HCT116 (cell line): ENCODE results near the gene ITM2C. TPM values are rescaled to one million over a fixed set of nuclear protein-coding genes. Genes with fewer than 3 reads are reported as not detected.

ENCODE experiments used
- ATAC-seq: fragments of 200-7000 bp; cut with Tn5 transposase; 2 replicates; pipeline ENCODE4 v1.9.1; 2020; ENCODE audit warnings: mild to moderate bottlenecking, moderate library complexity
- BruUV-seq: library from RNA; stranded (reverse); fragments of 400-500 nt; replicated peaks from 2 replicates; lab custom pipeline; 2021; lab: Mats Ljungman, UMichigan
- CTCF ChIA-PET: fragments of 300-600 bp; sonication (Branson Sonifier 250); formaldehyde crosslinking; loops from one replicate; lab custom pipeline; 2021; ENCODE audit warnings: antibody characterized with exemption; lab: Charles Lee
- POLR2A ChIA-PET: fragments of 300-600, 350-600 bp; sonication (Branson Sonifier 250); formaldehyde crosslinking; loops from one replicate; lab custom pipeline; 2021; ENCODE audit warnings: antibody characterized with exemption; lab: Charles Lee
- RAD21 ChIA-PET, 2 experiments: fragments of 300-600 bp; sonication (Branson Sonifier 250); formaldehyde crosslinking; loops; one replicate each; lab custom pipeline; 2023; ENCODE audit warnings: low total read pairs in 2 of 2; ENCODE audit not compliant: uncharacterized antibody in 2 of 2, unreplicated experiment in 2 of 2, low non-redundant PET in 1 of 2; lab: Charles Lee
- DNase-seq: peaks from one replicate; pipeline ENCODE4 v3.0.0-alpha.2; 2010; ENCODE audit warnings: low read depth, low spot score
- H2AFZ ChIP-seq: fragments of 200-600 bp; shearing (Covaris generic), sonication (generic); 2 replicates; pipeline ENCODE4 v1.6.1; 2017; ENCODE audit warnings: low read depth, mixed run types, mixed read lengths, antibody characterized with exemption, low read length; ENCODE audit not compliant: poor library complexity, severe bottlenecking
- H3K27ac ChIP-seq: 2 replicates; pipeline ENCODE4 v1.5.1; 2012; ENCODE audit warnings: low read depth, low read length
- H3K27me3 ChIP-seq: fragments of 200-600 bp; sonication (generic); 2 replicates; pipeline ENCODE4 v1.6.1; 2016; ENCODE audit warnings: mixed run types, low read length, mixed read lengths; ENCODE audit not compliant: insufficient read depth
- H3K36me3 ChIP-seq, 2 experiments: fragments of 200-500 bp in 1 of 2; fragments of 200-600 bp in 1 of 2; sonication (Bioruptor generic) in 1 of 2; sonication (generic) in 1 of 2; 2 replicates each; pipeline versions ENCODE4 v1.5.1 to v1.6.1; 2014 to 2016; ENCODE audit warnings: low read length in 2 of 2, inconsistent platforms in 1 of 2, mixed read lengths in 1 of 2, mixed run types in 1 of 2; ENCODE audit not compliant: insufficient read depth in 2 of 2, control insufficient read depth in 1 of 2
- H3K4me1 ChIP-seq, 2 experiments: fragments of 200-600 bp in 1 of 2; sonication (generic) in 1 of 2; 2 replicates each; pipeline versions ENCODE4 v1.5.1 to v1.6.1; 2012 to 2017; ENCODE audit warnings: low read length in 2 of 2, inconsistent platforms in 1 of 2, mild to moderate bottlenecking in 1 of 2, mixed read lengths in 1 of 2, mixed run types in 1 of 2, moderate library complexity in 1 of 2; ENCODE audit not compliant: insufficient read depth in 2 of 2, control insufficient read depth in 1 of 2
- H3K4me2 ChIP-seq: fragments of 200-600 bp; sonication (generic); 2 replicates; pipeline ENCODE4 v1.6.1; 2017; ENCODE audit warnings: mixed run types, low read length, mixed read lengths
- H3K4me3 ChIP-seq, 2 experiments: fragments of 200-600 bp in 1 of 2; sonication (generic) in 1 of 2; replicated peaks in 1 of 2; 2 replicates each; pipeline ENCODE4 v1.5.1; 2011 to 2016; ENCODE audit warnings: low read length in 2 of 2, control low read depth in 1 of 2, low read depth in 1 of 2, mild to moderate bottlenecking in 1 of 2, mixed read lengths in 1 of 2, mixed run types in 1 of 2
- H3K79me2 ChIP-seq: fragments of 200-600 bp; sonication (generic); 2 replicates; pipeline ENCODE4 v1.6.1; 2017; ENCODE audit warnings: mild to moderate bottlenecking, mixed run types, low read length, moderate library complexity, mixed read lengths; ENCODE audit not compliant: insufficient read depth
- H3K9ac ChIP-seq: fragments of 200-600 bp; sonication (generic); 2 replicates; pipeline ENCODE4 v1.6.1; 2016; ENCODE audit warnings: low read length, mixed read lengths
- H3K9me2 ChIP-seq: fragments of 200-600 bp; sonication (generic), shearing (Covaris generic); 2 replicates; pipeline ENCODE4 v1.6.1; 2017; ENCODE audit warnings: mixed run types, mild to moderate bottlenecking, moderate library complexity; ENCODE audit not compliant: insufficient read depth
- H3K9me3 ChIP-seq, 2 experiments: fragments of 200-500 bp in 1 of 2; fragments of 200-600 bp in 1 of 2; sonication (Bioruptor generic) in 1 of 2; sonication (generic) in 1 of 2; 2 replicates each; pipeline ENCODE4 v1.6.1; 2014 to 2017; ENCODE audit warnings: low read length in 2 of 2, mixed read lengths in 2 of 2, inconsistent platforms in 1 of 2, low read depth in 1 of 2, mild to moderate bottlenecking in 1 of 2, mixed run types in 1 of 2, moderate library complexity in 1 of 2; ENCODE audit not compliant: control insufficient read depth in 1 of 2, insufficient read depth in 1 of 2
- H4K20me1 ChIP-seq: fragments of 200-600 bp; sonication (generic), shearing (Covaris generic); 2 replicates; pipeline ENCODE4 v1.6.1; 2017; ENCODE audit warnings: mixed run types, mild to moderate bottlenecking, moderate library complexity; ENCODE audit not compliant: insufficient read depth
- ATF3 ChIP-seq: IDR thresholded peaks from 2 replicates; pipeline ENCODE4 v1.6.1; 2012
- EZH2phosphoT487 ChIP-seq: fragments of 200-600 bp; IDR thresholded peaks from 2 replicates; pipeline ENCODE4 v1.6.1; 2018; ENCODE audit warnings: antibody characterized with exemption, borderline replicate concordance
- RAD21 ChIP-seq: IDR thresholded peaks from 2 replicates; pipeline ENCODE4 v1.6.1; 2012; ENCODE audit warnings: low read depth, mild to moderate bottlenecking
- REST ChIP-seq: IDR thresholded peaks from 2 replicates; pipeline ENCODE4 v1.6.1; 2012; ENCODE audit warnings: low read depth
- SIN3A ChIP-seq: IDR thresholded peaks from 2 replicates; pipeline ENCODE4 v1.6.1; 2012; ENCODE audit warnings: low read depth
- ZBTB33 ChIP-seq: IDR thresholded peaks from 2 replicates; pipeline ENCODE4 v1.6.1; 2011; ENCODE audit warnings: mild to moderate bottlenecking, low read length, moderate library complexity; ENCODE audit not compliant: insufficient replicate concordance; ENCODE audit errors: extremely low read depth
- ZFX ChIP-seq: fragments of 450-650 bp; IDR thresholded peaks from 2 replicates; pipeline ENCODE4 v1.6.1; 2017
- ZNF274 ChIP-seq: fragments of 200-500 bp; sonication (Bioruptor generic); IDR thresholded peaks from 2 replicates; pipeline ENCODE4 v1.6.1; 2014; ENCODE audit warnings: mild to moderate bottlenecking, low read depth, low read length, inconsistent platforms
- intact Hi-C: fragments of 100-400 bp; cut with micrococcal nuclease; formaldehyde crosslinking; loops from 2 replicates; pipeline ENCODE4 v1.10.0; 2022
- total RNA-seq: library from RNA; stranded (reverse); gene quantifications from one replicate; pipeline ENCODE4 v1.2.1, GENCODE V29; 2021; ENCODE audit not compliant: unreplicated experiment

ITM2C gene
- total RNA-seq, 1 experiment from 2014 or later, result 117 TPM

GRCh38 chr2:230901006-230901405 lies 36.3 kb downstream of the ITM2C start:
- H3K9me3 ChIP-seq, result no peaks in the 10 kb centered on the region
- ChIA-PET POLR2A (no interaction called here), RAD21 (no interaction called here), CTCF (no interaction called here)
- H3K9me2 ChIP-seq, result no peaks in the 10 kb centered on the region
- BruUV-seq, result no TSS peak
- H3K4me3 ChIP-seq, result no peak overlapping the region
- ATAC-seq, result no peak
- H3K27me3 ChIP-seq, result peaks cover 33% of the 10 kb centered on the region; the same call in 1 of the 2 replicates
- TF ChIP-seq RAD21, result no peak
- TF ChIP-seq ATF3, result no peak
- TF ChIP-seq ZFX, result no peak
- TF ChIP-seq ZBTB33, result no peak
- no peak for TF ChIP-seq SIN3A
- TF ChIP-seq REST, result no peak
- no peak for TF ChIP-seq ZNF274
- TF ChIP-seq EZH2phosphoT487, result no peak
- TF ChIP-seq, all 23 proteins: peak for 0
- no peaks in the 10 kb centered on the region for H3K36me3 ChIP-seq
- H3K79me2 ChIP-seq, result no peaks in the 10 kb centered on the region
- no peak overlapping the region for H3K27ac ChIP-seq
- H2AFZ ChIP-seq, result no peak overlapping the region
- intact Hi-C loops, result no loop called here
- no peak overlapping the region for H3K4me2 ChIP-seq
- DNase-seq, result no peak
- no peak overlapping the region for H3K9ac ChIP-seq
- H3K4me1 ChIP-seq, result peaks cover 13 to 17% of the 10 kb centered on the region in 2 experiments
- no peaks in the 10 kb centered on the region for H4K20me1 ChIP-seq
